HG03575 (cell line): ENCODE results near the gene TNS4.

ENCODE experiments used
- ATAC-seq: cut with Tn5 transposase; IDR thresholded peaks from one replicate; pipeline ENCODE4 v1.9.1; 2021; ENCODE audit not compliant: unreplicated experiment, insufficient number of reproducible peaks, low FRiP score; ENCODE audit errors: extremely low read depth

TNS4 gene

GRCh38 chr17:40520991-40521453 is 19.6 kb upstream of the TNS4 start:
- no peak for ATAC-seq

- no peak for ATAC-seq
Observed at GRCh38 chr17:40519089-40519775, 17.8 kb upstream of the TNS4 start.

GRCh38 chr17:40518401-40519088 is 17.1 kb upstream of the TNS4 start:
- no peak for ATAC-seq

GRCh38 chr17:40517981-40518380 is 16.6 kb upstream of the TNS4 start:
- no peak for ATAC-seq

GRCh38 chr17:40517286-40517662 is 15.9 kb upstream of the TNS4 start:
- ATAC-seq = no peak

GRCh38 chr17:40516581-40517285 is 15.3 kb upstream of the TNS4 start:
- no peak for ATAC-seq

GRCh38 chr17:40515491-40516041 is 14.1 kb upstream of the TNS4 start:
- no peak for ATAC-seq

GRCh38 chr17:40515011-40515410 is 13.6 kb upstream of the TNS4 start:
- no peak for ATAC-seq

GRCh38 chr17:40514013-40514875 is 12.8 kb upstream of the TNS4 start:
- ATAC-seq = no peak

GRCh38 chr17:40511667-40512220 is 10.3 kb upstream of the TNS4 start:
- no peak for ATAC-seq

GRCh38 chr17:40511136-40511535 is 9.7 kb upstream of the TNS4 start:
- ATAC-seq = no peak

GRCh38 chr17:40510328-40510648 is 8.9 kb upstream of the TNS4 start:
- no peak for ATAC-seq

- ATAC-seq = no peak
Observed at GRCh38 chr17:40509626-40510327, 8.4 kb upstream of the TNS4 start.

GRCh38 chr17:40506786-40507185 is 5.4 kb upstream of the TNS4 start:
- ATAC-seq = no peak

- ATAC-seq = no peak
Observed at GRCh38 chr17:40503154-40503553, 1.7 kb upstream of the TNS4 start.

- no peak for ATAC-seq
Observed at GRCh38 chr17:40502716-40503115, 1.3 kb upstream of the TNS4 start.

- ATAC-seq = no peak
Observed at GRCh38 chr17:40500709-40501108, 714 bp downstream of the TNS4 start.

GRCh38 chr17:40500190-40500589 is 1.2 kb downstream of the TNS4 start:
- ATAC-seq = no peak
